Measurements from ENCODE around the gene GSTM2.

GSTM2 gene

GRCh38 chr1:109639841-109640184, 28.0 kb upstream of the GSTM2 start:
- CTCF ChIA-PET = interaction anchor here (0.6 to 6.6 kb wide), 25 partner anchors 9 to 346 kb away, joined by 3 to 97 read pairs (median 5); partner anchors contain the start of genes AHCYL1, GNAI3 and GSTM4
- POLR2A ChIA-PET (ENCODE audit: low non-redundant PET) = no interaction called here
- TF ChIP-seq, protein P1, sequence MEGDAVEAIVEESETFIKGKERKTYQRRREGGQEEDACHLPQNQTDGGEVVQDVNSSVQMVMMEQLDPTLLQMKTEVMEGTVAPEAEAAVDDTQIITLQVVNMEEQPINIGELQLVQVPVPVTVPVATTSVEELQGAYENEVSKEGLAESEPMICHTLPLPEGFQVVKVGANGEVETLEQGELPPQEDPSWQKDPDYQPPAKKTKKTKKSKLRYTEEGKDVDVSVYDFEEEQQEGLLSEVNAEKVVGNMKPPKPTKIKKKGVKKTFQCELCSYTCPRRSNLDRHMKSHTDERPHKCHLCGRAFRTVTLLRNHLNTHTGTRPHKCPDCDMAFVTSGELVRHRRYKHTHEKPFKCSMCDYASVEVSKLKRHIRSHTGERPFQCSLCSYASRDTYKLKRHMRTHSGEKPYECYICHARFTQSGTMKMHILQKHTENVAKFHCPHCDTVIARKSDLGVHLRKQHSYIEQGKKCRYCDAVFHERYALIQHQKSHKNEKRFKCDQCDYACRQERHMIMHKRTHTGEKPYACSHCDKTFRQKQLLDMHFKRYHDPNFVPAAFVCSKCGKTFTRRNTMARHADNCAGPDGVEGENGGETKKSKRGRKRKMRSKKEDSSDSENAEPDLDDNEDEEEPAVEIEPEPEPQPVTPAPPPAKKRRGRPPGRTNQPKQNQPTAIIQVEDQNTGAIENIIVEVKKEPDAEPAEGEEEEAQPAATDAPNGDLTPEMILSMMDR (conservative IDR thresholded peaks at IDR 0.05; ENCODE audit: low read depth) = no peak
- no peak for DNase-seq (ENCODE audit: low spot score)
- H3K27ac ChIP-seq = no peak overlapping the region

DNA sequence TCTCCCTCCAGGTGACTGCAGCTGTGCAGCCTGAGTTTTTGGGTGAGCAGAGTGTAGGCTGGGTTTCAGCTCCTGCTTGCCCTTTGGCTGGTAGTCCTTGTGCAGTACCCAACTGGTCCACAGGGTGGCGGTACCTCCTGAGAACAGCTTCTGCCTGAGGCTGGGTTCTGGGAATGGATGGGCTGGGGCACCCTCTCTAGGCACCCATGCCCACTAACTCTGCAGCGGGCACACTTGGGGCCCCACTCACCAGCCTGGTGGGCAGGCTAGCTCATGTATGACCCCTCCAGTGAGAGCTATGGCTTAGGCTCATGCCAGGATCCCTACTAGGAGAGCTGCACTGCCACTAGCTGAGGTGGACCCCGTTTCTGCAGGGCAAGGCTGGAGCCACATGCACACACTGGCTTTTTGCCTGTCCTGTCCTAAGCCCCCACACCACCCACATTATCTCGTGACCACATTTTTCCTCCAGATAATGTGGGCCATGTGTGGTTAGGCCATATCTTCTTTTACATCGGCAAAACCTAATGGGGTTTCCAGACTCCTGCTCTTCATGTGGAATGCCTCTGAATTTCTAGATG, 27.5 kb upstream of the GSTM2 start:
- POLR2A ChIA-PET (ENCODE audit: low non-redundant PET) = no interaction called here
- no peak overlapping the region for H3K27ac ChIP-seq

DNA sequence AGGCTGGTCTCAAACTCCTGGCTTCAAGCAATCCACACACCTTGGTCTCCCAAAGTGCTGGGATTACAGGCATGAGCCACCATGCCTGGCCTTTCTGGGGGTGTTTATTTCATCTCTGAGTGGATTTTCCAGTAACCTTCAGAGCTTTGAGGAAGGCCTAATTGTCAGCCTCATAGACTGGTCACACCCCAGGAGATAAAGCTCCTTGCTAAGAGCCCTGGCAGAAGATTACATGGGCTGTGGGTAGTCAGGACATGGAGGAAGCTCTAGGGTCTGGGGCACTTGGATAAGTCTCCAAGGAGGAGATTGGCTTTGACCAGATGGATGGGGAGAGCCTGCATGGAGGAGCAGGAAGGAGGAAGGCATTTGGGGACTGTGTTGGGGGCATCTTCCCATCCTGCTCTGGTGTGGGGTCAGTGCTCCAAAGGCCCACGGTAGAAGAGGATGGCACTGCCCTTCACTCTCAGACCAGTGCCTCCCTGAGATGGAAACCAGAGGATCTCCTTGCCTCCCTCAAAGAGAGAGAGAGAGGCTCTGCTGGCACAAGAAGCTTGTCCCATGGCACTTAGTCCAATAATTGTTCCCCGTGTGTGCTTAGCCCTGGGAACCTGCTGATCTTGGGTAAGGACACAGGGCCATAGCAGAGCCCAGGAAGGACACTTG, 26.6 kb upstream of the GSTM2 start:
- no peak overlapping the region for H3K27ac ChIP-seq
- no peak for DNase-seq (ENCODE audit: low spot score)
- ChIA-PET CTCF (interaction anchor here (0.6 to 6.6 kb wide), 16 partner anchors 10 to 1780 kb away, joined by 3 to 97 read pairs (median 4); partner anchors contain the start of genes AHCYL1 and GNAI3), POLR2A (ENCODE audit: low non-redundant PET) (no interaction called here)
- TF ChIP-seq, protein P1 (conservative IDR thresholded peaks at IDR 0.05; ENCODE audit: low read depth) = no peak

More for the DNA sequence above, 27.5 kb upstream of the GSTM2 start:
- CTCF ChIA-PET = interaction anchor here (0.6 to 6.6 kb wide), 30 partner anchors 9 to 346 kb away, joined by 3 to 97 read pairs (median 4); partner anchors contain the start of genes AHCYL1, GNAI3 and GSTM4
- DNase-seq (ENCODE audit: low spot score) = peak; percentile 50
- TF ChIP-seq, protein P1 (conservative IDR thresholded peaks at IDR 0.05; ENCODE audit: low read depth) = peak; percentile 86

DNA sequence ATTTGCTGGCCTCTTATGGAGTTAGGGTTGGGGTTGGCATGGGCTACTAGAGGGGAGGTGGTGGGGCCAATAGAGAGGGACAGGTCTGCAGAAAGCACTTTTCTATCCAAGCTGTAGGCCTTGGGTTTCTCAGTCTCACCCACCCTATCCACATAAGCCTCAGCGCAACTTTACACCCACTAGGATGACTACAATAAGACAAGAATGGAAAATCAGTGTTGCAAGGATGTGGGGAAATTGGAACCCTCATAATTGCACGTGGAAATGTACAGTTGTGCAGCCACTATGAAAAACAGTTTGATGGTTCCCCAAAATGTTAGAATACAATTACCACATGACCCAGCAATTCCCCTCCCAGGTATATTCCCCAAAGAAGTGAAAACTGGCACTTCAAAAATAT, 26.0 kb upstream of the GSTM2 start:
- CTCF ChIA-PET = interaction anchor here (0.9 to 6.6 kb wide), 4 partner anchors 9 to 342 kb away, joined by 6 to 97 read pairs (median 30); partner anchors contain the start of gene AHCYL1
- DNase-seq (ENCODE audit: low spot score) = no peak
- H3K27ac ChIP-seq = no peak overlapping the region
- POLR2A ChIA-PET (ENCODE audit: low non-redundant PET) = no interaction called here
- TF ChIP-seq, protein P1 (conservative IDR thresholded peaks at IDR 0.05; ENCODE audit: low read depth) = no peak

DNA sequence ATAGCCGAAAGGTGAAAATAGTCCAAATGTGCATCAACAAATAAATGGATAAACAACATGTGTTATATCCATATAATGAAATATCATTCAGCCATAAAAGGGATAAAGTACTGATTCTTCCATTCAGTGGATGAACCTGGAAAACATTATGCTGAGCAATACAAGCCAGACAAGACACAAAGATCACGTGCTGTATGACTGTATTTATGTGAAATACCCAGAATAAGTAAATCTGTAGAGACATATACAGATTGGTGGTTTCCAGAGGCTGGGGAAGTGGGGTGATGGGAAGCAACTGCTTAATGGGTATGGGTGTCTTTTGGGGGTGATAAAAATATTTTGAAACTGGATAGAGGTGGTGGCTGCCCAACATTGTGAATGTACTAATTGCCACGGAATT, 25.2 kb upstream of the GSTM2 start:
- H3K27ac ChIP-seq = no peak overlapping the region
- ChIA-PET POLR2A (ENCODE audit: low non-redundant PET) (no interaction called here), CTCF (interaction anchor here (0.6 to 0.7 kb wide), 3 partner anchors 10 to 114 kb away, joined by 3 read pairs; no protein-coding TSS in a partner anchor)
- TF ChIP-seq, protein P1 (conservative IDR thresholded peaks at IDR 0.05; ENCODE audit: low read depth) = no peak
- DNase-seq (ENCODE audit: low spot score) = no peak

- H3K27ac ChIP-seq = no peak overlapping the region
- ChIA-PET POLR2A (ENCODE audit: low non-redundant PET) (no interaction called here), CTCF (interaction anchor here (0.6 to 0.9 kb wide), 4 partner anchors 50 to 337 kb away, joined by 3 to 4 read pairs (median 3); no protein-coding TSS in a partner anchor)
- peak; percentile 73 for DNase-seq (ENCODE audit: low spot score)
- TF ChIP-seq, protein P1 (conservative IDR thresholded peaks at IDR 0.05; ENCODE audit: low read depth) = peak; percentile 89
Observed at GRCh38 chr1:109643385-109644230, 24.2 kb upstream of the GSTM2 start.
